Stimulated activated naive B cell treated with anti-CD40 and anti-IgM and Interleukin-4, amounts not matched to agents 10 μg/mL and 1 μg/mL and 100 μg/mL, for 72 hours (primary cell): ENCODE results near the gene PDE1C.
A peak's percentile ranks its signal among the peaks of the same experiment; 100 is the strongest.

Source experiments
- ATAC-seq, 2 donors: fragments of 150-1000 bp; cut with Tn5 transposase; replicated peaks; 2 replicates each; pipeline ENCODE4 v1.10.0; 2021; ENCODE audit warnings: moderate library complexity in 1 of 2
- DNase-seq: peaks from one replicate; pipeline ENCODE4 v3.0.0; 2021
- H3K27ac Mint-ChIP-seq: one replicate; pipeline ENCODE4 v1.8.0; 2022; ENCODE audit warnings: mild to moderate bottlenecking, mixed read lengths
- H3K27me3 Mint-ChIP-seq, 2 donors: one replicate each; pipeline ENCODE4 v1.8.0; 2022; ENCODE audit warnings: mixed read lengths in 2 of 2
- H3K36me3 Mint-ChIP-seq, 2 donors: one replicate each; pipeline ENCODE4 v1.8.0; 2022; ENCODE audit warnings: mixed read lengths in 2 of 2, mild to moderate bottlenecking in 1 of 2
- H3K4me1 Mint-ChIP-seq, 2 donors: one replicate each; pipeline ENCODE4 v1.8.0; 2022; ENCODE audit warnings: mixed read lengths in 2 of 2, mild to moderate bottlenecking in 1 of 2
- H3K4me3 Mint-ChIP-seq, 2 donors: one replicate each; pipeline ENCODE4 v1.8.0; 2022; ENCODE audit warnings: mild to moderate bottlenecking in 2 of 2, mixed read lengths in 2 of 2, moderate library complexity in 1 of 2
- H3K9me3 Mint-ChIP-seq, 2 donors: one replicate each; pipeline ENCODE4 v1.8.0; 2022; ENCODE audit warnings: mixed read lengths in 2 of 2, mild to moderate bottlenecking in 1 of 2

Gene PDE1C

DNA sequence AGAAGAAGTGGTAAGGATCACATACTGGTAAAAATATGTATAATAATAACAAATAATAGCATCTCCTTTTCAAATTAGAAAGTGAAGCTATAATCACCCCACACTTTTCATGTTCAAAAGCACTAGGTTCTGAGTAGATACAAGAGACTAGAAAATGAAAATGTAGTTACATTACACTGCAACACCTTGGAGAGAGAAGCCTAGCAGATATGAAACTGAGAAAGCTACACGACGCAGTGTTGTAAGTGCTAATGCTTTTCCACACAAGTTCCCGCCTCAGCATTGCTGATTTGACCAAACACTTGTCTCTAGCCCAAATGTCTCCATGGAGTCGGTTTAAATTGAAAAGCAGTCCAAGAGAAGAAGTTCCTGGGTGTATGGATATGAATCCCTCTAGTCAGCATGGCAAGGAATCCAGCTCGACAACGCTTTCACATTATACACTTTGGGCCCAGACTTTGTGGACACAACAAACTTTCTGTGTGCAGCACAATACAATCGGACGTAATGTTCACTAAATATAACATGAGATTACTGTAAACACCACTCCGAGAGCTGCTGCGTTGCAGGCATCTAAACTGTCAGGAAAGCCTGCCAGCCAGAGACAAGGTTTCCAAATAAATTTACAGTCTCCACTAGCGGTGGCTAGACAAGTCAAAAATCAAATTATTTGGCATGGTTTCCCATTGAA lies 1.7 kb downstream of the PDE1C start:
- Mint-ChIP-seq H3K4me3 (no peak overlapping the region), H3K27me3 (peaks cover 27 to 36% of the 10 kb centered on the region in 2 donors), H3K4me1 (peaks cover 3 to 12% of the 10 kb centered on the region in 2 donors), H3K36me3 (no peaks in the 10 kb centered on the region), H3K27ac (no peak overlapping the region), H3K9me3 (no peaks in the 10 kb centered on the region)
- DNase-seq (no peak), ATAC-seq (no peak)

GRCh38 chr7:32066441-32066840 lies 3.8 kb downstream of the PDE1C start:
- Mint-ChIP-seq H3K9me3 (peaks cover 0 to 4% of the 10 kb centered on the region in 2 donors), H3K27me3 (peaks cover 18 to 22% of the 10 kb centered on the region in 2 donors), H3K27ac (no peak overlapping the region), H3K4me1 (peaks cover 3 to 10% of the 10 kb centered on the region in 2 donors), H3K4me3 (no peak overlapping the region), H3K36me3 (no peaks in the 10 kb centered on the region)
- DNase-seq (no peak), ATAC-seq (no peak)

GRCh38 chr7:32063614-32064013 lies 6.6 kb downstream of the PDE1C start:
- Mint-ChIP-seq H3K4me3 (no peak overlapping the region), H3K36me3 (no peaks in the 10 kb centered on the region), H3K9me3 (peaks cover 0 to 4% of the 10 kb centered on the region in 2 donors), H3K27ac (no peak overlapping the region), H3K4me1 (no peaks in the 10 kb centered on the region), H3K27me3 (peaks cover 0 to 2% of the 10 kb centered on the region in 2 donors)
- no peak for ATAC-seq
- DNase-seq: no peak

- Mint-ChIP-seq H3K4me3 (no peak overlapping the region), H3K4me1 (no peaks in the 10 kb centered on the region), H3K9me3 (peaks cover 0 to 4% of the 10 kb centered on the region in 2 donors), H3K27ac (no peak overlapping the region), H3K27me3 (no peaks in the 10 kb centered on the region), H3K36me3 (no peaks in the 10 kb centered on the region)
- ATAC-seq: no peak
- no peak for DNase-seq
These were observed 8.1 kb downstream of the PDE1C start for GRCh38 chr7:32062150-32062549.

GRCh38 chr7:32061346-32061745 lies 8.9 kb downstream of the PDE1C start:
- Mint-ChIP-seq H3K4me3 (no peak overlapping the region), H3K27ac (no peak overlapping the region), H3K9me3 (peaks cover 0 to 4% of the 10 kb centered on the region in 2 donors), H3K36me3 (no peaks in the 10 kb centered on the region), H3K27me3 (no peaks in the 10 kb centered on the region), H3K4me1 (no peaks in the 10 kb centered on the region)
- no peak for ATAC-seq
- no peak for DNase-seq

DNA sequence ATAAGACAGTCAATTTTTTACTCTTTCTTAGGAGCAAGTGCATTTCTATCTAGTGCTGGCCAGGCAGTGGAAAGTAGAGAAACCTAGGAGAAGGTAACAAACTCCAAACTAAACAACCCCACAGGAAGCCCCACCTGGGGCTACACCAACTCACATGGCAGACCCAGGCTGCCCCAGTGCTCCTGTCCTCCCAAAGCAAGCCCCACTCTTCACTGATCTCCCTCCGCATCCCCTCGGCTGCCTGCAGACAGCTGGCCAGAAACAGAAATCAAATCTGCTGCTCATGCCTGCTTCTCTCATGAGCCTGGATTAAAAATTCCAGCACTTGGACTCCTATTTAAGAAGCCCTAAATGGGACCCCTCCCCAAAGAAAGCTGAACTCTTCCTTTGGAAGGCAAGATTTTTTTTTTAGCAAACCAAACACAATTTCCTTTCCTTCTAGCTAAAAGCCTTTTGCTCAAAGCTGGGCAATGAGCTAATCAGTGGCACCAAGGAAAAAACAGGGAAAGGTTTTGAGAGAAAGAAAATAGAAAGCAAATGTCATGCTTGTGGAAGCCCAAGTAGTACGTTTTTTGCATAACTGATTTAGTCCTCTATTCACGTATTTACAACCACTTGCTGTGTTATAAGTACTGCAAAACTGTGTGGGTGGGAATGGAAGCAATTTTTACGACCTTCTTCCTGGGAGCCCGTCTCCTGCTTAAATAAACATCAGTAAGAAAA lies 10.8 kb downstream of the PDE1C start:
- H3K27me3 Mint-ChIP-seq: no peaks in the 10 kb centered on the region
- no peak overlapping the region for H3K4me3 Mint-ChIP-seq
- DNase-seq: no peak
- H3K9me3 Mint-ChIP-seq: peaks cover 0 to 4% of the 10 kb centered on the region in 2 donors
- H3K27ac Mint-ChIP-seq: no peak overlapping the region
- H3K36me3 Mint-ChIP-seq: no peaks in the 10 kb centered on the region
- no peaks in the 10 kb centered on the region for H3K4me1 Mint-ChIP-seq
- ATAC-seq: no peak

GRCh38 chr7:32058002-32058401 lies 12.2 kb downstream of the PDE1C start:
- no peaks in the 10 kb centered on the region for H3K27me3 Mint-ChIP-seq
- DNase-seq (no peak), ATAC-seq (no peak)
- H3K27ac Mint-ChIP-seq: no peak overlapping the region
- peaks cover 0 to 4% of the 10 kb centered on the region in 2 donors for H3K9me3 Mint-ChIP-seq
- H3K4me3 Mint-ChIP-seq: no peak overlapping the region
- H3K4me1 Mint-ChIP-seq: no peaks in the 10 kb centered on the region
- H3K36me3 Mint-ChIP-seq: no peaks in the 10 kb centered on the region

- Mint-ChIP-seq H3K9me3 (no peaks in the 10 kb centered on the region), H3K4me1 (no peaks in the 10 kb centered on the region), H3K4me3 (no peak overlapping the region), H3K36me3 (no peaks in the 10 kb centered on the region), H3K27ac (no peak overlapping the region), H3K27me3 (no peaks in the 10 kb centered on the region)
- no peak for ATAC-seq
- no peak for DNase-seq
These were observed 13.4 kb downstream of the PDE1C start for GRCh38 chr7:32056767-32057166.

- Mint-ChIP-seq H3K9me3 (no peaks in the 10 kb centered on the region), H3K27ac (no peak overlapping the region), H3K36me3 (no peaks in the 10 kb centered on the region), H3K4me1 (peaks cover 3 to 10% of the 10 kb centered on the region in 2 donors), H3K4me3 (no peak overlapping the region), H3K27me3 (no peaks in the 10 kb centered on the region)
- ATAC-seq (no peak), DNase-seq (no peak)
These were observed 17.0 kb downstream of the PDE1C start for GRCh38 chr7:32053204-32053603.

DNA sequence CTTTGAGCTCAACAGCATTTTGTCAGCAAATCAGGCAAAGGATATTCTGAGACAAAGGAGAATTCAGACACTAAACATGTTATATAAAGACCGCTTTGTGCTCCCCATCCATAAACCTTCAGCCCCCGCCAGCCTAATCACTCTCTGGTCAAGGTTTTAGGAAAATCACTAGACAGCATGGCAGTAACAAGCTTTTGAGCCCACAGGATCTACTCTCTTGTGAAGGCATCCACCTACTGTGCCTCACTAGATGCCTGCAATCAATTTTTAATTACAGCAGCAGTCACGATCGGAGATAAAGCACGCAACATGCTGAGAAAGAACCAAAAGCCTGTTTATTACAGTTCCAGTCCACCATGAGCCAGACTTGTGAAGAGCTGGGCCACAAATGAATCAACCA lies 19.1 kb downstream of the PDE1C start:
- peaks cover 3 to 13% of the 10 kb centered on the region in 2 donors for H3K4me1 Mint-ChIP-seq
- no peak for DNase-seq
- no peak overlapping the region for H3K4me3 Mint-ChIP-seq
- no peaks in the 10 kb centered on the region for H3K36me3 Mint-ChIP-seq
- ATAC-seq: no peak
- no peaks in the 10 kb centered on the region for H3K27me3 Mint-ChIP-seq
- no peak overlapping the region for H3K27ac Mint-ChIP-seq
- H3K9me3 Mint-ChIP-seq: no peaks in the 10 kb centered on the region

- Mint-ChIP-seq H3K9me3 (no peaks in the 10 kb centered on the region), H3K27me3 (no peaks in the 10 kb centered on the region), H3K4me3 (no peak overlapping the region), H3K4me1 (peaks cover 3 to 13% of the 10 kb centered on the region in 2 donors), H3K27ac (no peak overlapping the region), H3K36me3 (no peaks in the 10 kb centered on the region)
- ATAC-seq: no peak
- no peak for DNase-seq
These were observed 20.6 kb downstream of the PDE1C start for GRCh38 chr7:32049599-32049998.

- Mint-ChIP-seq H3K9me3 (no peaks in the 10 kb centered on the region), H3K4me1 (peaks cover 3 to 13% of the 10 kb centered on the region in 2 donors), H3K27ac (no peak overlapping the region), H3K4me3 (no peak overlapping the region), H3K27me3 (no peaks in the 10 kb centered on the region), H3K36me3 (no peaks in the 10 kb centered on the region)
- ATAC-seq (peak; percentile 45 to 66), DNase-seq (no peak)
These were observed 21.2 kb downstream of the PDE1C start for GRCh38 chr7:32048970-32049491.

DNA sequence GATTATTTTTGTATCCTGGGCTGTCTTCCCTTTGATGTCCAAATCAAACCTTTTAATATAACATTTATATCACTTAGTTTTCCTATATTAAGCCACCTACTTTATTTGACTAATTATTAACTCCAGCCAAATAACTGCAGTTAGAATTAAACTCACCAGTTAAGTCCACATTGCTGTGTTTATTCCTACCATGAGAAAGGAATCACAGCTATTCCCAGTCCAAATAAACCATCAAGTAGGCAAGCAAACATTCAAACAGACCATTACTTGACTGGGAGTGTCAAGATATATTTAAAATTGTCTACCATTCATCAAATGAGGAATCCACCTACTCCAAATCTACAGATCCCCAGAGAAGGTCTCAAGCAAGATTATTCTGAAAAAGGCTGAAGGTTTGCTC lies 22.4 kb downstream of the PDE1C start:
- no peaks in the 10 kb centered on the region for H3K27me3 Mint-ChIP-seq
- no peak for ATAC-seq
- no peak for DNase-seq
- H3K27ac Mint-ChIP-seq: no peak overlapping the region
- no peak overlapping the region for H3K4me3 Mint-ChIP-seq
- H3K4me1 Mint-ChIP-seq: peaks cover 3 to 13% of the 10 kb centered on the region in 2 donors
- no peaks in the 10 kb centered on the region for H3K36me3 Mint-ChIP-seq
- no peaks in the 10 kb centered on the region for H3K9me3 Mint-ChIP-seq

DNA sequence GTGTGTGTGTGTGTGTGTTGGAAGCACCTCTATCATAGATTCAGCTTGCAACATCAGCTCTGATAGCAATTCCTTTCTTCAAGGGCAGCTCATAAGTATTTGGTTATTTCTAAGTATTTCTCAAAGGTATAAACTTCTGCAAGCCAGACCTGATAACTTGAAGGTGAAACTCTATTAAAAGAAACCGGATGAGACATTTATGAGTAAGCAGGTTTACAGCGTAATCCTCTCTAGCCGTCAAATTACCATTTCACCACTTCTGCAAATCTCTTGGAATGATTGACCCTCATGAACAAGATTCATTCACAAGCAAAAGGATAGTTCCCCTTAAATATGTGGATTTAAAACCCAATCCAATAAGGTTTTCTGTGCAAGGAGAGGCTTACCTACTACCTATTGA lies 23.1 kb downstream of the PDE1C start:
- no peak for ATAC-seq
- H3K4me1 Mint-ChIP-seq: peaks cover 3 to 13% of the 10 kb centered on the region in 2 donors

GRCh38 chr7:32045228-32045627 lies 25.0 kb downstream of the PDE1C start:
- Mint-ChIP-seq H3K27me3 (no peaks in the 10 kb centered on the region), H3K36me3 (no peaks in the 10 kb centered on the region), H3K4me1 (peaks cover 3 to 13% of the 10 kb centered on the region in 2 donors), H3K27ac (no peak overlapping the region), H3K4me3 (no peak overlapping the region), H3K9me3 (no peaks in the 10 kb centered on the region)
- no peak for DNase-seq
- ATAC-seq: no peak

More for the DNA sequence above, 23.1 kb downstream of the PDE1C start:
- DNase-seq: no peak
- no peaks in the 10 kb centered on the region for H3K36me3 Mint-ChIP-seq
- H3K27ac Mint-ChIP-seq: no peak overlapping the region
- H3K9me3 Mint-ChIP-seq: no peaks in the 10 kb centered on the region
- H3K4me3 Mint-ChIP-seq: no peak overlapping the region
- H3K27me3 Mint-ChIP-seq: no peaks in the 10 kb centered on the region
